SK-N-SH (cell line): ENCODE data around the gene ETF1. TPM values are rescaled to one million over a fixed set of nuclear protein-coding genes. Genes with fewer than 3 reads are reported as not detected.
A peak's percentile ranks its signal among the peaks of the same experiment; 100 is the strongest.

ENCODE experiments used
- CTCF ChIA-PET: fragments of 300-600, 350-600 bp; formaldehyde crosslinking; extraction: SDS; loops from one replicate; lab custom pipeline; 2021; lab: Yijun Ruan, JAX
- POLR2A ChIA-PET: fragments of 350-600 bp; sonication (Branson Sonifier 250); formaldehyde crosslinking; extraction: SDS; loops from one replicate; lab custom pipeline; 2020; ENCODE audit warnings: antibody characterized with exemption, inconsistent platforms; lab: Yijun Ruan, JAX
- DNase-seq: peaks from one replicate; pipeline ENCODE4 v3.0.0; 2012
- H2AFZ ChIP-seq: fragments of 200-600 bp; sonication (generic); 2 replicates; pipeline ENCODE4 v1.8.1; 2016; ENCODE audit warnings: antibody characterized with exemption, mild to moderate bottlenecking, low read depth
- H3F3A ChIP-seq: fragments of 200-600 bp; sonication (generic); replicated peaks from 2 replicates; pipeline ENCODE3; 2016; ENCODE audit warnings: antibody characterized with exemption, mild to moderate bottlenecking; ENCODE audit not compliant: insufficient read depth
- H3K27ac ChIP-seq, 2 experiments: fragments of 200-500 bp in 1 of 2; fragments of 200-600 bp in 1 of 2; sonication (Bioruptor generic) in 1 of 2; sonication (generic), shearing (Covaris generic) in 1 of 2; 2 replicates each; pipeline versions ENCODE4 v1.5.1 to v1.6.1; 2014 to 2016; ENCODE audit warnings: low read depth in 2 of 2, inconsistent platforms in 1 of 2, low read length in 1 of 2, mild to moderate bottlenecking in 1 of 2, mixed read lengths in 1 of 2
- H3K27me3 ChIP-seq: fragments of 200-600 bp; sonication (generic), shearing (Covaris generic); 2 replicates; pipeline ENCODE4 v1.6.1; 2016; ENCODE audit warnings: mixed run types; ENCODE audit not compliant: insufficient read depth
- H3K36me3 ChIP-seq, 2 experiments: fragments of 200-500 bp in 1 of 2; fragments of 200-600 bp in 1 of 2; sonication (Bioruptor generic) in 1 of 2; sonication (generic) in 1 of 2; replicated peaks in 1 of 2; 2 replicates each; pipeline versions ENCODE3 to v1.5.1; 2014 to 2016; ENCODE audit warnings: low read length in 1 of 2, mild to moderate bottlenecking in 1 of 2; ENCODE audit not compliant: insufficient read depth in 2 of 2, control insufficient read depth in 1 of 2
- H3K4me1 ChIP-seq, 2 experiments: fragments of 200-500 bp in 1 of 2; fragments of 200-600 bp in 1 of 2; sonication (Bioruptor generic) in 1 of 2; sonication (generic), shearing (Covaris generic) in 1 of 2; 2 replicates each; pipeline versions ENCODE4 v1.5.1 to v1.6.1; 2014 to 2016; ENCODE audit warnings: low read depth in 1 of 2, low read length in 1 of 2, mixed run types in 1 of 2; ENCODE audit not compliant: insufficient read depth in 2 of 2, control insufficient read depth in 1 of 2
- H3K4me2 ChIP-seq: fragments of 200-600 bp; sonication (generic), shearing (Covaris generic); 2 replicates; pipeline ENCODE4 v1.6.1; 2017; ENCODE audit warnings: mixed run types
- H3K4me3 ChIP-seq, 2 experiments: fragments of 200-500 bp in 1 of 2; fragments of 200-600 bp in 1 of 2; sonication (Bioruptor generic) in 1 of 2; sonication (generic), shearing (Covaris generic) in 1 of 2; 2 replicates each; pipeline versions ENCODE4 v1.5.1 to v1.8.1; 2014 to 2016; ENCODE audit warnings: low read depth in 2 of 2, inconsistent platforms in 1 of 2, low read length in 1 of 2, mild to moderate bottlenecking in 1 of 2, mixed read lengths in 1 of 2, moderate library complexity in 1 of 2
- H3K79me2 ChIP-seq: fragments of 200-600 bp; sonication (generic); 2 replicates; pipeline ENCODE4 v1.8.1; 2017; ENCODE audit warnings: mild to moderate bottlenecking; ENCODE audit not compliant: insufficient read depth
- H3K9ac ChIP-seq: fragments of 200-600 bp; sonication (generic); 2 replicates; pipeline ENCODE4 v1.6.1; 2017; ENCODE audit warnings: mixed run types
- H3K9me2 ChIP-seq: fragments of 200-600 bp; sonication (generic); 2 replicates; pipeline ENCODE4 v1.6.1; 2017; ENCODE audit warnings: mixed run types
- H3K9me3 ChIP-seq: fragments of 200-600 bp; sonication (generic); 2 replicates; pipeline ENCODE4 v1.6.1; 2017; ENCODE audit warnings: mixed run types, mild to moderate bottlenecking, moderate library complexity
- H4K20me1 ChIP-seq: fragments of 200-600 bp; sonication (generic); 2 replicates; pipeline ENCODE4 v1.6.1; 2017; ENCODE audit warnings: mild to moderate bottlenecking, mixed run types; ENCODE audit not compliant: insufficient read depth
- CTCF ChIP-seq: fragments of 200-600 bp; sonication (generic); IDR thresholded peaks from 2 replicates; pipeline ENCODE4 v1.6.1; 2017; ENCODE audit warnings: antibody characterized with exemption, mild to moderate bottlenecking, moderate library complexity
- FOSL2 ChIP-seq: IDR thresholded peaks from 2 replicates; pipeline ENCODE4 v1.4.0; 2012; ENCODE audit warnings: low read depth, mild to moderate bottlenecking, moderate library complexity, borderline replicate concordance
- FOXM1 ChIP-seq: IDR thresholded peaks from 2 replicates; pipeline ENCODE4 v1.4.0; 2012; ENCODE audit warnings: low read depth, mild to moderate bottlenecking
- GATA2 ChIP-seq: sonication (generic); formaldehyde crosslinking; IDR thresholded peaks from 2 replicates; pipeline ENCODE4 v1.5.0; 2020; ENCODE audit warnings: mild to moderate bottlenecking, missing genetic modification reagents
- JUND ChIP-seq: IDR thresholded peaks from 2 replicates; pipeline ENCODE4 v1.4.0; 2012
- MAX ChIP-seq: IDR thresholded peaks from 2 replicates; pipeline ENCODE4 v1.4.0; 2012; ENCODE audit warnings: low read depth
- MXI1 ChIP-seq: IDR thresholded peaks from 2 replicates; pipeline ENCODE4 v1.6.1; 2012; ENCODE audit warnings: mild to moderate bottlenecking, low read depth, low read length, improper control_type of control experiment
- NRF1 ChIP-seq: IDR thresholded peaks from 2 replicates; pipeline ENCODE4 v1.6.1; 2012; ENCODE audit warnings: low read depth, mild to moderate bottlenecking, low read length
- PBX3 ChIP-seq: IDR thresholded peaks from 2 replicates; pipeline ENCODE4; 2012
- POLR2AphosphoS5 ChIP-seq: IDR thresholded peaks from 2 replicates; pipeline ENCODE4 v1.6.1; 2012; ENCODE audit warnings: low read depth, low read length
- RAD21 ChIP-seq: IDR thresholded peaks from 2 replicates; pipeline ENCODE4 v1.6.1; 2012; ENCODE audit warnings: mild to moderate bottlenecking, low read length
- RCOR1 ChIP-seq: fragments of 150-350 bp; IDR thresholded peaks from 2 replicates; pipeline ENCODE4 v1.6.1; 2017; ENCODE audit warnings: antibody characterized with exemption, low read length
- REST ChIP-seq: IDR thresholded peaks from 2 replicates; pipeline ENCODE4 v1.6.1; 2012; ENCODE audit warnings: mild to moderate bottlenecking, low read depth, low read length, moderate library complexity
- RXRA ChIP-seq: IDR thresholded peaks from 2 replicates; pipeline ENCODE4 v1.4.0; 2012; ENCODE audit warnings: low read depth, mild to moderate bottlenecking, borderline replicate concordance
- SMC3 ChIP-seq: IDR thresholded peaks from 2 replicates; pipeline ENCODE4 v1.6.1; 2012; ENCODE audit warnings: low read depth, low read length, improper control_type of control experiment
- TCF12 ChIP-seq: IDR thresholded peaks from 2 replicates; pipeline ENCODE4 v1.4.0; 2012
- TEAD4 ChIP-seq: IDR thresholded peaks from 2 replicates; pipeline ENCODE4 v1.4.0; 2012; ENCODE audit warnings: mild to moderate bottlenecking, borderline replicate concordance; ENCODE audit not compliant: insufficient read depth
- USF1 ChIP-seq: IDR thresholded peaks from 2 replicates; pipeline ENCODE4 v1.4.0; 2012; ENCODE audit warnings: low read depth, borderline replicate concordance
- USF2 ChIP-seq: fragments of 150-350 bp; IDR thresholded peaks from 2 replicates; pipeline ENCODE4 v1.6.1; 2017; ENCODE audit warnings: antibody characterized with exemption, low read length, low read depth, borderline replicate concordance
- YY1 ChIP-seq: IDR thresholded peaks from 2 replicates; pipeline ENCODE4 v1.4.0; 2012; ENCODE audit warnings: low read depth, mild to moderate bottlenecking
- ZBTB33 ChIP-seq: IDR thresholded peaks from 2 replicates; pipeline ENCODE4 v1.4.0; 2012; ENCODE audit warnings: low read depth, borderline replicate concordance
- WGBS: methylation state at CpG from one replicate; pipeline ENCODE4 v1.1.6; 2017; ENCODE audit warnings: low lambda C conversion rate; 5-methylcytosine and 5-hydroxymethylcytosine counted together
- polyA plus RNA-seq, 3 experiments: library from polyadenylated mRNA; depleted of rRNA; stranded (reverse); fragments of >200 nt; gene quantifications; 2 replicates each; pipeline ENCODE4 v1.2.3, GENCODE V29; 2012

The ETF1 gene
- polyA plus RNA-seq, 1 of the 3 experiments (the other 2 are of a cell fraction) = 36.7 TPM

- H3K27me3 ChIP-seq = no peaks in the 10 kb centered on the region
- H3K36me3 ChIP-seq = peaks cover 0 to 13% of the 10 kb centered on the region in 2 experiments
- ChIA-PET CTCF (interaction anchor here (0.7 to 11.7 kb wide), 18 partner anchors 9 to 90 kb away, joined by 3 to 196 read pairs (median 6); partner anchors contain the start of gene ETF1), POLR2A (interaction anchor here (0.6 to 3.2 kb wide), 17 partner anchors 9 to 828 kb away, joined by 3 to 22 read pairs (median 4); partner anchors contain the start of genes CDC25C, ETF1, FAM53C and MATR3)
- H3K9me2 ChIP-seq = no peaks in the 10 kb centered on the region
- WGBS = 3% methylated on average over 34 of the region's 85 CpGs
- H3K4me2 ChIP-seq = peak within 1 kb of the TSS; percentile 98
- H3K4me1 ChIP-seq = peaks cover 9 to 19% of the 10 kb centered on the region in 2 experiments; a peak in 1 of 4 replicates
- peak within 1 kb of the TSS; percentile 97 for H3K9ac ChIP-seq
- peak within 1 kb of the TSS; percentile 81 to 83 for H3K4me3 ChIP-seq
- peak within 1 kb of the TSS; percentile 95; the same call in 1 of the 2 replicates for H2AFZ ChIP-seq
- peak within 1 kb of the TSS; percentile 91 to 99 for H3K27ac ChIP-seq
- peaks cover 37% of the 10 kb centered on the region for H4K20me1 ChIP-seq
- H3K79me2 ChIP-seq = peaks cover 12% of the 10 kb centered on the region; the same call in 1 of the 2 replicates
- peaks cover 32% of the 10 kb centered on the region for H3F3A ChIP-seq
- H3K9me3 ChIP-seq = no peaks in the 10 kb centered on the region
- peak; percentile 89 for DNase-seq
- no peak for TF ChIP-seq FOXM1
- peak; percentile 24; the same call in 1 of the 2 replicates for TF ChIP-seq MXI1
- TF ChIP-seq RXRA = no peak
- peak; percentile 63; the same call in 1 of the 2 replicates for TF ChIP-seq REST
- no peak for TF ChIP-seq JUND
- TF ChIP-seq SMC3 = no peak
- TF ChIP-seq RCOR1 = 0 out of 2 replicates have a peak, but pooled peaks have one; percentile 31
- no peak for TF ChIP-seq GATA2 (CRISPR knock-in tag)
- TF ChIP-seq MAX = no peak
- TF ChIP-seq PBX3 = no peak
- no peak for TF ChIP-seq YY1
- TF ChIP-seq FOSL2 = no peak
- TF ChIP-seq NRF1 = no peak
- no peak for TF ChIP-seq TEAD4
- no peak for TF ChIP-seq ZBTB33
- TF ChIP-seq USF2 = no peak
- TF ChIP-seq TCF12 = no peak
- TF ChIP-seq POLR2AphosphoS5 = peak; percentile 36; the same call in 1 of the 2 replicates
- TF ChIP-seq USF1 = no peak
- no peak for TF ChIP-seq RAD21
- TF ChIP-seq CTCF = peak; percentile 17; the same call in 1 of the 2 replicates
Measured at GRCh38 chr5:138465261-138466124, 77.5 kb downstream of the ETF1 start, which contains the start of gene EGR1. Gene EGR1, plus strand, starts transcription at chr5:138465479. Its CDS starts 283 bp downstream, at chr5:138465762.
